IMR-90 (cell line): ENCODE measurements around the gene MAPKAP1.

Experiments
- BHLHE40 ChIP-seq: fragments of 150-350 bp; IDR thresholded peaks from 2 replicates; pipeline ENCODE4 v1.6.1; 2016; ENCODE audit warnings: mild to moderate bottlenecking, low read depth, low read length
- CHD1 ChIP-seq: IDR thresholded peaks from 2 replicates; pipeline ENCODE4 v1.6.1; 2012; ENCODE audit warnings: low read depth, low read length, improper control_type of control experiment
- POLR2A ChIP-seq: IDR thresholded peaks from 2 replicates; pipeline ENCODE4 v1.6.1; 2012; ENCODE audit warnings: mild to moderate bottlenecking, low read depth, low read length
- RAD21 ChIP-seq: IDR thresholded peaks from 2 replicates; pipeline ENCODE4 v1.6.1; 2012; ENCODE audit warnings: low read length, improper control_type of control experiment
- RCOR1 ChIP-seq: IDR thresholded peaks from 2 replicates; pipeline ENCODE4 v1.6.1; 2012; ENCODE audit warnings: mild to moderate bottlenecking, low read length, improper control_type of control experiment; ENCODE audit not compliant: insufficient replicate concordance
- RFX5 ChIP-seq: IDR thresholded peaks from 2 replicates; pipeline ENCODE4 v1.8.0; 2012; ENCODE audit warnings: low read depth, mild to moderate bottlenecking, low read length, moderate library complexity
- TF ChIP-seq, protein P1 (sequence below): conservative IDR thresholded peaks from 2 replicates; pipeline ENCODE4 v1.5.1; 2012; ENCODE audit warnings: mild to moderate bottlenecking, low read depth, low read length, improper control_type of control experiment

DNA sequence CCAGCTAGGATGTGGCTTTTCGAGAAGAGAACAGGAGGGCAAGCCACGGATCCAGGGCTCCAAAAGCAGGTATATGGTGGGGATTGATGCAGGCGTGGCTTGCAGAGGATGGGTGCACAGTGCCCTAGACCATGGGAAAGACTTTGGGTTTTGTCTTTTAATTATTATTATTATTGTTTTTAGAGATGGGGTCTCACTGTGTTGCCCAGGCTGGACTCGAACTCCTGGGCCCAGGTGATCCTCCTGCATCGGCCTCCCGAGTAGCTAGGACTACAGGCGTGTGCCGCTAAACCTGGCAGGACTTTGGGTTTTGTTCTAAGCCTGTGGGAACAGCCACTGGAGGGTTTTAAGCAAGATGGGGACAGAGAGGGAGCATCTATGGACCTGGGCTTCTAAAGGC is 293.4 kb downstream of the MAPKAP1 start:
- TF ChIP-seq, protein P1, sequence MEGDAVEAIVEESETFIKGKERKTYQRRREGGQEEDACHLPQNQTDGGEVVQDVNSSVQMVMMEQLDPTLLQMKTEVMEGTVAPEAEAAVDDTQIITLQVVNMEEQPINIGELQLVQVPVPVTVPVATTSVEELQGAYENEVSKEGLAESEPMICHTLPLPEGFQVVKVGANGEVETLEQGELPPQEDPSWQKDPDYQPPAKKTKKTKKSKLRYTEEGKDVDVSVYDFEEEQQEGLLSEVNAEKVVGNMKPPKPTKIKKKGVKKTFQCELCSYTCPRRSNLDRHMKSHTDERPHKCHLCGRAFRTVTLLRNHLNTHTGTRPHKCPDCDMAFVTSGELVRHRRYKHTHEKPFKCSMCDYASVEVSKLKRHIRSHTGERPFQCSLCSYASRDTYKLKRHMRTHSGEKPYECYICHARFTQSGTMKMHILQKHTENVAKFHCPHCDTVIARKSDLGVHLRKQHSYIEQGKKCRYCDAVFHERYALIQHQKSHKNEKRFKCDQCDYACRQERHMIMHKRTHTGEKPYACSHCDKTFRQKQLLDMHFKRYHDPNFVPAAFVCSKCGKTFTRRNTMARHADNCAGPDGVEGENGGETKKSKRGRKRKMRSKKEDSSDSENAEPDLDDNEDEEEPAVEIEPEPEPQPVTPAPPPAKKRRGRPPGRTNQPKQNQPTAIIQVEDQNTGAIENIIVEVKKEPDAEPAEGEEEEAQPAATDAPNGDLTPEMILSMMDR, result no peak
- TF ChIP-seq POLR2A (no peak), BHLHE40 (no peak), RFX5 (no peak), RAD21 (no peak), CHD1 (no peak), RCOR1 (no peak)
